Prostate gland (tissue), 2 donors: ENCODE data around the gene CRIM1. TPM values are rescaled to one million over a fixed set of nuclear protein-coding genes. Genes with fewer than 3 reads are reported as not detected.

Source experiments
- DNase-seq: peaks from one replicate; pipeline ENCODE4 v3.0.0-alpha.2; 2019; ENCODE audit warnings: low spot score
- H3K27ac ChIP-seq, 2 donors: fragments of 200-600 bp; sonication (generic); 2 replicates each; pipeline ENCODE4 v1.5.1; 2017 to 2019
- H3K27me3 ChIP-seq: fragments of 200-600 bp; sonication (generic); replicated peaks from 2 replicates; pipeline ENCODE4 v1.5.1; 2019; ENCODE audit not compliant: insufficient read depth
- H3K36me3 ChIP-seq, 2 donors: fragments of 200-600 bp; sonication (generic); 1 replicate in 1 of 2; 2 replicates in 1 of 2; pipeline versions ENCODE4 v1.5.1 to v1.8.1; 2017 to 2019
- H3K4me1 ChIP-seq: fragments of 200-600 bp; sonication (generic); replicated peaks from 2 replicates; pipeline ENCODE4 v1.5.1; 2019
- H3K4me3 ChIP-seq, 2 donors: fragments of 200-600 bp; sonication (generic); 2 replicates each; pipeline ENCODE4 v1.5.1; 2017 to 2019
- H3K9me3 ChIP-seq: fragments of 200-600 bp; sonication (generic); 2 replicates; pipeline ENCODE4 v1.5.1; 2017
- CTCF ChIP-seq, 4 experiments: fragments of 200-600 bp in 2 of 4; fragments of 450-650 bp in 2 of 4; sonication (generic) in 2 of 4; IDR thresholded peaks; 1 replicate in 3 of 4; 2 replicates in 1 of 4; pipeline ENCODE4 v1.5.1; 2016 to 2019; ENCODE audit warnings: antibody characterized with exemption in 4 of 4, mild to moderate bottlenecking in 2 of 4, moderate library complexity in 2 of 4
- POLR2A ChIP-seq: fragments of 450-650 bp; IDR thresholded peaks from one replicate; pipeline ENCODE4 v1.6.1; 2016; ENCODE audit warnings: antibody characterized with exemption, mild to moderate bottlenecking
- POLR2AphosphoS5 ChIP-seq: sonication (generic); formaldehyde crosslinking; IDR thresholded peaks from one replicate; pipeline ENCODE4 v1.6.1; 2017; ENCODE audit warnings: antibody characterized with exemption
- WGBS: methylation state at CpG from one replicate; pipeline ENCODE4 v1.1.5; 2018; 5-methylcytosine and 5-hydroxymethylcytosine counted together
- intact Hi-C: fragments of 100-400 bp; cut with DNase I; formaldehyde crosslinking; loops from one replicate; pipeline ENCODE4 v1.14.2; 2022
- total RNA-seq, 2 donors: library from RNA; depleted of rRNA; stranded (reverse); fragments of >200 nt; gene quantifications; one replicate each; pipeline ENCODE4 v1.1.0, GENCODE V29; 2016

Gene CRIM1
- total RNA-seq, 2 donors from 2014 or later, result 55.2 to 101 TPM

DNA sequence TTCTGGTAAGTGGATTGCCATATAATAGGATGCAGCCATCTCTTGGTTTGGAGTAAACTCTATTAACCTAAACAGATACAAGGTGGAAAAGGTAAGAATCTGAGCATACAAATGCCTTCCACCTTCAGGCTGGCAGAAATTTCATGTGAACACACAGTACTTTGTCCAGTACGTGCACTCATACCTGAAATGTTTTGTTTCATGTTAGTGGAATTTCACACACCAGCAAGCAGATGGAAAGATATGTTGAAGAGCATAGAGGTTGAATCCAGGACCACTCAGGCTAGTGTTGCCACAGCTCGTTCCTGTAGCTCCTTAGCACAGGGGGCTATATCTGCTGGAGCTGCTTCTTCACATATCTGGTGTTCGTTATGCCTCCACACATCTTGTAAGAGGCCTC lies 34.0 kb downstream of the CRIM1 start:
- intact Hi-C loops, result no loop called here

GRCh38 chr2:36392571-36393255 lies 37.1 kb downstream of the CRIM1 start:
- Histone ChIP-seq H3K36me3 (no peaks in the 10 kb centered on the region), H3K27me3 (no peaks in the 10 kb centered on the region), H3K4me1 (no peaks in the 10 kb centered on the region), H3K9me3 (no peaks in the 10 kb centered on the region), H3K4me3 (no peak overlapping the region), H3K27ac (no peak overlapping the region)
- whole genome bisulfite sequencing, result 82% methylated on average over 5 of the region's 5 CpGs
- TF ChIP-seq POLR2A, result no peak
- TF ChIP-seq POLR2AphosphoS5, result no peak
- TF ChIP-seq CTCF (IDR thresholded peaks at IDR 0.05), result no peak
- DNase-seq, result no peak
- intact Hi-C loops, result no loop called here

More for the DNA sequence above, 34.0 kb downstream of the CRIM1 start:
- peak overlapping the region in 1 of 2 donors; percentile 11 for H3K27ac ChIP-seq
- 85% methylated on average over 3 of the region's 3 CpGs for WGBS
- peaks cover 7% of the 10 kb centered on the region for H3K4me1 ChIP-seq
- DNase-seq, result no peak
- no peaks in the 10 kb centered on the region for H3K36me3 ChIP-seq
- no peak overlapping the region for H3K4me3 ChIP-seq
- no peaks in the 10 kb centered on the region for H3K9me3 ChIP-seq
- no peak for TF ChIP-seq POLR2A
- no peak for TF ChIP-seq CTCF (IDR thresholded peaks at IDR 0.05)
- TF ChIP-seq POLR2AphosphoS5, result no peak
- H3K27me3 ChIP-seq, result no peaks in the 10 kb centered on the region

DNA sequence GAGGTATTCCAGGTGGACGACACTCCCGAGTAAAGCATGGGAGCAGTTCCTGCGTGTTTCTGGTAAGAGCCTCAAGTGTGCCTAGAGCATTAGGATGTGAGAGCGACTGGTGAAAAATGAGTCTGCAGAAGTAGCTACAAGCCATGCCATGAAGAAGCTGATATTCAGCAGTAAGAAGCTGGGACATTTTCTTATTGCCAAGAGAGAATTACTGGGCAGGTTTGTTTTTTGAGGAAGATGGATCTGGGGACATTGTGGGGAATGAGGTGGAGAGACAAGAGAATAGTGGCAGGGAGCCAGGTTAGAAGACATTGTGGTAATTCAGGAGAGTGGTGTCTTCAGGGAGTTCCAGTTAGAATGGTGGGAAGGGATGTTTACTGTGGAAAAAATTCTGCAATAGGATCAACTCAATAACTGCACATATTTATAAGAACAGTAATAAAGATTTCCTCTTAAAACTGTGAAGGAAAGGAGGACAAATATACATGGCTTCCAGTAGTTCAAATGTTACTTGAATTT lies 38.2 kb downstream of the CRIM1 start:
- Histone ChIP-seq H3K4me3 (no peak overlapping the region), H3K27me3 (no peaks in the 10 kb centered on the region), H3K36me3 (no peaks in the 10 kb centered on the region), H3K9me3 (no peaks in the 10 kb centered on the region), H3K27ac (no peak overlapping the region), H3K4me1 (no peaks in the 10 kb centered on the region)
- 89% methylated on average over 4 of the region's 4 CpGs for WGBS
- intact Hi-C loops, result no loop called here
- no peak for DNase-seq
- TF ChIP-seq POLR2AphosphoS5 (no peak), POLR2A (no peak), CTCF (IDR thresholded peaks at IDR 0.05) (no peak)

DNA sequence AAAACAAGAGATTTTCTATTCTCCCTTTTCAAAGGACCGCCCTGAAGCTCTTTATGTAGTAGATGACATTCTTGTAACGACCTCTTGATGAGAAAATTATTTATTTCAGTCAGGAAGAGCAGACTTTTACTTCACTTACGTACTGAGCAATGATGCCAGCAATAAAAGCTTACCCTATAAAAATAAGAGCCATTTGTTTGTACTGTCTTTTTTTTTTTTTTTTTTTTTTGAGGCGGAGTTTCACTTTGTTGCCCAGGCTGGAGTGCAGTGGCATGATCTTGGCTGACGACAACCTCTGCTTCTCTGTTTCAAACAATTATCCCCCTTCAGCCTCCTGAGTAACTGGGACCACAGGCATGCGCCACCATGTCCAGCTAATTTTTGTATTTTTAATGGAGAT lies 39.2 kb downstream of the CRIM1 start:
- intact Hi-C loops, result no loop called here
- no peak overlapping the region for H3K27ac ChIP-seq
- H3K4me3 ChIP-seq, result no peak overlapping the region
- H3K36me3 ChIP-seq, result no peaks in the 10 kb centered on the region
- no peak for TF ChIP-seq POLR2A
- TF ChIP-seq POLR2AphosphoS5, result peak; percentile 17
- H3K9me3 ChIP-seq, result no peaks in the 10 kb centered on the region
- no peaks in the 10 kb centered on the region for H3K4me1 ChIP-seq
- H3K27me3 ChIP-seq, result no peaks in the 10 kb centered on the region
- no peak for DNase-seq
- 30% methylated on average over 6 of the region's 6 CpGs for WGBS

DNA sequence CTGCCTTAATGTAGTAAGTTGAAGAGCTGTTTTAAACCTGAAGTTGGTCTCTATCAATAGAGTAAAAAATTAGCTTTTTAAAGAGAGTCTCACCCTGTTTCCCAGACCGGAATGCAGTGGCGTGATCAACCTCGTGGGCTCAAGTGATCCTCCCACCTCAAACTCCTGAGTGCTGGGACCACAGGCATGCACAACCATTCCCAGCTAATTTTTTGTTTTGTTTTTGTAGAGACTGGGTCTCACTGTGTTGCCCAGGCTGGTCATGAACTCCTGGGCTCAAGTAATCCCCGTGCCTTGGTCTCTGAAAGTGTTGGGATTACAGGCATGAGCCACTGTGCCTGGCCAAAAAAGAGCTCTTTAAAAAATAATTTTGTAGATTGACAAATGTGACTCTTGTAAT lies 40.3 kb downstream of the CRIM1 start:
- intact Hi-C loops, result no loop called here
- Histone ChIP-seq H3K9me3 (no peaks in the 10 kb centered on the region), H3K4me3 (no peak overlapping the region), H3K4me1 (no peaks in the 10 kb centered on the region), H3K36me3 (no peaks in the 10 kb centered on the region), H3K27ac (no peak overlapping the region), H3K27me3 (no peaks in the 10 kb centered on the region)
- no peak for DNase-seq
- TF ChIP-seq POLR2AphosphoS5 (no peak), CTCF (IDR thresholded peaks at IDR 0.05) (no peak), POLR2A (no peak)
- WGBS, result 96% methylated on average over 4 of the region's 4 CpGs
